ENCODE data around the gene CWC25.

The CWC25 gene

GRCh38 chr17:38815576-38816193 lies 9.4 kb downstream of the CWC25 start:
- 0 out of 2 replicates have a peak, but pooled peaks have one; percentile 7 for TF ChIP-seq CTCF (IDR thresholded peaks at IDR 0.05; ENCODE audit: control insufficient read depth, extremely low read depth, insufficient read depth)
- no peak for DNase-seq (ENCODE audit: low read depth)
- H3K4me3 ChIP-seq (ENCODE audit: low read depth, low read length) = no peak overlapping the region

GRCh38 chr17:38809828-38810227 lies 15.3 kb downstream of the CWC25 start:
- H3K4me3 ChIP-seq (ENCODE audit: low read depth, low read length) = no peak overlapping the region
- no peak for DNase-seq (ENCODE audit: low read depth)
- TF ChIP-seq CTCF (IDR thresholded peaks at IDR 0.05; ENCODE audit: control insufficient read depth, extremely low read depth, insufficient read depth) = no peak

GRCh38 chr17:38800237-38800760 lies 24.8 kb downstream of the CWC25 start:
- peak overlapping the region; percentile 77 for H3K4me3 ChIP-seq (ENCODE audit: low read depth, low read length)
- DNase-seq (ENCODE audit: low read depth) = no peak
- no peak for TF ChIP-seq CTCF (IDR thresholded peaks at IDR 0.05; ENCODE audit: control insufficient read depth, extremely low read depth, insufficient read depth)

GRCh38 chr17:38799501-38800236 lies 25.5 kb downstream of the CWC25 start, which contains the start of gene PIP4K2B:
Gene PIP4K2B, minus strand, starts transcription at chr17:38799556. Its CDS starts 132 bp downstream, at chr17:38799424.
- peak; percentile 97 for DNase-seq (ENCODE audit: low read depth)
- no peak for TF ChIP-seq CTCF (IDR thresholded peaks at IDR 0.05; ENCODE audit: control insufficient read depth, extremely low read depth, insufficient read depth)
- H3K4me3 ChIP-seq (ENCODE audit: low read depth, low read length) = peak within 1 kb of the TSS; percentile 84

GRCh38 chr17:38798614-38799500 lies 26.3 kb downstream of the CWC25 start:
- H3K4me3 ChIP-seq (ENCODE audit: low read depth, low read length) = peak overlapping the region; percentile 84
- TF ChIP-seq CTCF (IDR thresholded peaks at IDR 0.05; ENCODE audit: control insufficient read depth, extremely low read depth, insufficient read depth) = 0 out of 2 replicates have a peak, but pooled peaks have one; percentile 0
- no peak for DNase-seq (ENCODE audit: low read depth)

- DNase-seq (ENCODE audit: low read depth) = no peak
- no peak for TF ChIP-seq CTCF (IDR thresholded peaks at IDR 0.05; ENCODE audit: control insufficient read depth, extremely low read depth, insufficient read depth)
- H3K4me3 ChIP-seq (ENCODE audit: low read depth, low read length) = peak overlapping the region; percentile 84
Observed at GRCh38 chr17:38797828-38798227, 27.3 kb downstream of the CWC25 start.

Measured in LNCaP clone FGC (cell line).